Bronchial epithelial cell (primary cell): Measurements from ENCODE around the gene WDR7. TPM values are rescaled to one million over a fixed set of nuclear protein-coding genes. Genes with fewer than 3 reads are reported as not detected.

ENCODE experiments used
- DNase-seq: peaks from one replicate; pipeline ENCODE4 v3.0.0-alpha.2; 2010; ENCODE audit warnings: low read depth
- FAIRE-seq: peaks from 2 replicates; lab custom pipeline; 2011; peaks lifted over from hg19 to GRCh38; lab: Jason Lieb, UNC
- H3K27me3 ChIP-seq: 2 replicates; pipeline ENCODE4 v1.5.1; 2011; ENCODE audit warnings: low read length; ENCODE audit not compliant: control insufficient read depth, insufficient read depth
- H3K36me3 ChIP-seq: 2 replicates; pipeline ENCODE4 v1.5.1; 2011; ENCODE audit warnings: low read length; ENCODE audit not compliant: control insufficient read depth, insufficient read depth
- H3K4me3 ChIP-seq: 2 replicates; pipeline ENCODE4 v1.5.1; 2011; ENCODE audit warnings: mild to moderate bottlenecking, low read depth, low read length, control low read depth
- total RNA-seq: library from RNA; depleted of rRNA; stranded (reverse); fragments of >200 nt; gene quantifications from 2 replicates; pipeline ENCODE4 v1.2.1, GENCODE V29; 2014
- TF ChIP-seq, protein P1 (sequence below): IDR thresholded peaks from 2 replicates; pipeline ENCODE4 v1.5.1; 2011; ENCODE audit warnings: mild to moderate bottlenecking, moderate library complexity, low read length, control low read depth, inconsistent platforms; ENCODE audit not compliant: insufficient read depth, severe bottlenecking

The WDR7 gene
- total RNA-seq, 1 donor from 2014 or later: 14.5 TPM

DNA sequence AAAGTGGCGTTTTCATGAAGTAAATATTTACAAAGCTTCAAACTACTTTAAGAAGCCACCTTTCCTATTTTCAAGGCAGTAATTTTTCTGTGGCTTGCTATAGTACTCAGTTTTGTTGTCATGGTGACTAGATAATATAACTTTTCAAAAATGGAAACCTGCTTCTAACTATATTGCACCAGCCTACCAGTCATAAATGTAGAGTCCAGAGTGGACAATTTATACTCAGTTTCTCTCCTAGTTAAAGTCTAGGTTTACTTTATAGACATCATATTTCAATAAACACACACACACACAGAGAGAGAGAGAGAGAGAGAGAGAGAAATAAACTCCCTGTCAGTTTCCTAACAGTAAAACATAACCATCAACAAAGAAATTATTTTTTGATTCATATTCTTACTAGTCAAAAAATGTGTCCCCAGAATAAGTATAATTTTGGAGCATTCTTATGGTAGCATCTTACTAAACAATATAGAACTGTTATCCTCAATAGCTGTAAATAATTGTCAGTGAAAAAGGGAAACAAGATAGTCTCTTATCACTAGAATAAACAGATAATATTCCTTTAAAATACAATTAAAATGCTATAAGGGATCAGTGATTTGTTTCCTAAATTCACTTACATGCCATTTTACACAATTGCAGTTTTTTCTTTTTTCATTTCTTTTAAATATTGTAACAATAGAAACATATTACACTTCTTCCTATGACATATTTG is 332.3 kb downstream of the WDR7 start:
- TF ChIP-seq, protein P1, sequence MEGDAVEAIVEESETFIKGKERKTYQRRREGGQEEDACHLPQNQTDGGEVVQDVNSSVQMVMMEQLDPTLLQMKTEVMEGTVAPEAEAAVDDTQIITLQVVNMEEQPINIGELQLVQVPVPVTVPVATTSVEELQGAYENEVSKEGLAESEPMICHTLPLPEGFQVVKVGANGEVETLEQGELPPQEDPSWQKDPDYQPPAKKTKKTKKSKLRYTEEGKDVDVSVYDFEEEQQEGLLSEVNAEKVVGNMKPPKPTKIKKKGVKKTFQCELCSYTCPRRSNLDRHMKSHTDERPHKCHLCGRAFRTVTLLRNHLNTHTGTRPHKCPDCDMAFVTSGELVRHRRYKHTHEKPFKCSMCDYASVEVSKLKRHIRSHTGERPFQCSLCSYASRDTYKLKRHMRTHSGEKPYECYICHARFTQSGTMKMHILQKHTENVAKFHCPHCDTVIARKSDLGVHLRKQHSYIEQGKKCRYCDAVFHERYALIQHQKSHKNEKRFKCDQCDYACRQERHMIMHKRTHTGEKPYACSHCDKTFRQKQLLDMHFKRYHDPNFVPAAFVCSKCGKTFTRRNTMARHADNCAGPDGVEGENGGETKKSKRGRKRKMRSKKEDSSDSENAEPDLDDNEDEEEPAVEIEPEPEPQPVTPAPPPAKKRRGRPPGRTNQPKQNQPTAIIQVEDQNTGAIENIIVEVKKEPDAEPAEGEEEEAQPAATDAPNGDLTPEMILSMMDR: no peak
- Histone ChIP-seq H3K27me3 (no peaks in the 10 kb centered on the region), H3K36me3 (no peaks in the 10 kb centered on the region), H3K4me3 (no peak overlapping the region)
- no peak for DNase-seq
- no peak for FAIRE-seq

DNA sequence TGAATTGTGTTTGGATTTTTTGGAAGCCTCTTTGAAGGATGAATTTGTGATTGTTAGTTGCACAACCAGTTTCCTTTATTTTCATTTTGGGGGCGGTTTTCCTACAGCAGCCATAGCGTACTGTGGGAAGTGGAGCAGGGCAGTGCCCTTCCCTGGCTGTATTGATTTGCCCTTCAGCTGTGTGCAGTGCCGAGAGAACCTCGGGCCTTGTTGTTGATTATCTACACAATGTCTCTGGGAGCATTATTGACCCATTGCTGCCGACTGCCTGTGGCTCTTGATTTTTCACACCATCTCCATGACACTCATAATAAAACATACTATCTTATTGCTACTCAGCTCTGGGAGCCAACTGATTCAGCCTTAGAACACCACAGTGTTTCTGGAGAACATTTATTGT is 333.6 kb downstream of the WDR7 start:
- TF ChIP-seq, protein P1: no peak
- H3K36me3 ChIP-seq: no peaks in the 10 kb centered on the region
- H3K27me3 ChIP-seq: no peaks in the 10 kb centered on the region
- H3K4me3 ChIP-seq: no peak overlapping the region
- FAIRE-seq (no peak), DNase-seq (no peak)

DNA sequence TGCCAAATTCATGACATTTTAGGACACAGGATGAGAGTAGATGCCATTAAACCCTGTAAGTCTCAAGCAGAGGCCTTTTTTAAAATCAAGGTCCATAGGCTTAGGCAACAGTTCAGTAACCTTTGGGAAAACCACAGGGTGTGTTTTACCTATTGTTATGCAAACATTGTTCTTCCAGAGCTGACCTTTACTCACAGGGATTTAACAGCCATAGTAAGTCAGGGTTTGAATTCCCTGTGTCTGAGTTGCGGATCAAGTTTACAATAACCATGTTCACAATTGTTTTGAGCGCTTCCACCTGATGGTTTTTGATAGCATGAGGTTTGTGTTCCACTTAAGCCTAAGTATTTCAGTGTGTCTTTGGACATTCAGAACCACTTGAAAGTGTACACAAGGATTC is 335.7 kb downstream of the WDR7 start:
- no peaks in the 10 kb centered on the region for H3K36me3 ChIP-seq
- no peaks in the 10 kb centered on the region for H3K27me3 ChIP-seq
- no peak for FAIRE-seq
- H3K4me3 ChIP-seq: no peak overlapping the region
- DNase-seq: no peak
- TF ChIP-seq, protein P1: no peak

DNA sequence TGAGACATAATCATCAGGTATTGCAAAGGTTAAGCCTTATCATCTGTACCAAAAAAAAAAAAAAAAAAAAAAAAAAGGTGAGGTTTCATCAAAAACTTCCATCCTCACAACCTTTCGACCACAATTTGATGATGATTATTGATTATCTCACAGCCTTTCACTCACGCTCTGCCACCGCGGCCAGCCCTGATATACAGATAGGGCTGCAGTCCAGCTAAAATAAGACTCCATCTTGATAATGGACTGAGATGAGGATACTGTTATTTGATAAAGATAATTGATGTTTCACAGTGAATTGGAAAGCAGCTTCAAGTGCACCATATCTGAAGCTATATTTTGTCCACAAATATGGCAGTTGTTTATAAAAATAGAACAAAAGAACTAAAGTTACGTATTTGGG is 336.1 kb downstream of the WDR7 start:
- no peak for FAIRE-seq

DNA sequence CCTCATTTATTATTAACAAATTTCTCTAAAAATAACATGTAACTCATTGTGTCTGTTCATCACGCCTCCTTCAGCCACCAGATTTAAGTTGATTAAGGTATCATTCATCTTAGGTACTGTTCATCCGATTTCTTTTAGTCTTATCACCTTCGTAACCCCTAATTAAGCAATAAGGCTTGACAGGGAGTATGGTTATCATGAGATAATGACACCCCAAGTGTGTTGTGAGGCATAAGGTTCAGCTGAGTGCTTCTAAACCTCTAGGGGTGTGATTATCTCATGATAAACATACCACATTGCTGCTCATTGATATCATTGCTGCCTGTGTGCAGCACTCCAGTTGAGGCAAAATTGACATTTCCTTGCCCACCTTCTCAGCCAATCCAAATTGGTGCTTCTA is 336.9 kb downstream of the WDR7 start:
- no peaks in the 10 kb centered on the region for H3K27me3 ChIP-seq
- no peak overlapping the region for H3K4me3 ChIP-seq
- no peak for FAIRE-seq
- no peaks in the 10 kb centered on the region for H3K36me3 ChIP-seq
- DNase-seq: no peak
- TF ChIP-seq, protein P1: no peak

More for the DNA sequence above, 336.1 kb downstream of the WDR7 start:
- TF ChIP-seq, protein P1: no peak
- Histone ChIP-seq H3K27me3 (no peaks in the 10 kb centered on the region), H3K4me3 (no peak overlapping the region), H3K36me3 (no peaks in the 10 kb centered on the region)
- no peak for DNase-seq

DNA sequence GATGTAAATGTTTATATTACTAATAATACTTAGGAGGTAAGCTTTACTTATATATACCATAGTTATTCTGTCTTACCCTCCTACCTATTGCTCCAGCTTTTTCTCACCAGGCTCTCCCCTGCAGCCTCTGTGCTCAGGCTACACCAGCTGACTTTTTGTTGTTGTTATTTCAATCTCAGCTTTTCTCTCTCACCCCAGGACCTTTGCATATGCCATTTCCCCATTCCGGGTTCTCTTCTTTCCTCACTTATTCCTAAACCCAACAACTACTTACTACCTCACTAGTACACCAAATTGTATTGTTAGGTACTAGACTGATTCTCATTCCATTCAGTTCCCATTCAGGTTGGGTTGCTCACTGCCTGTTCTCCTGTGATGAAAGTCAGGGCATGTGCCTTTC is 339.5 kb downstream of the WDR7 start:
- FAIRE-seq (no peak), DNase-seq (no peak)
- no peaks in the 10 kb centered on the region for H3K36me3 ChIP-seq
- H3K27me3 ChIP-seq: no peaks in the 10 kb centered on the region
- H3K4me3 ChIP-seq: no peak overlapping the region
- TF ChIP-seq, protein P1: no peak
